Measurements from ENCODE around the gene NARF.

DNA sequence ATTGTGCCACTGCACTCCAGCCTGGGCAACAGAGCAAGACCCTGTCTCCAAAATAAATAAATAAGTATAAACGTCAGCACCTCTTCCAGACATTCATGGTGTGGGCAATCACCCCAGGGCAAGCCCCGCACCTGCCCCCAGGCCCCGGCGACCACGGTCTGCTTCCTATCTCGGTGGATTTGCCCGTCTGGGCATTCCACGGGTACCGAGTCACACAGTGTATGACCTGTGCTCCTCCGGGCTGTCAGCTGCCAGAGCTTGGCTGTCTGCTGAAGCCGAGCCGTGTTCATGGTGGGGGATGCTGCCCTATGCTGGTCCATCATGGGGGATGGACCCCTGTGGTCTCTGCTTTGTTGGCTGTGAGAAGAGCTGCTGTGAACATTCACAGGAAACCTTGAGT, 23.4 kb upstream of the NARF start:
- TF ChIP-seq, protein P1, sequence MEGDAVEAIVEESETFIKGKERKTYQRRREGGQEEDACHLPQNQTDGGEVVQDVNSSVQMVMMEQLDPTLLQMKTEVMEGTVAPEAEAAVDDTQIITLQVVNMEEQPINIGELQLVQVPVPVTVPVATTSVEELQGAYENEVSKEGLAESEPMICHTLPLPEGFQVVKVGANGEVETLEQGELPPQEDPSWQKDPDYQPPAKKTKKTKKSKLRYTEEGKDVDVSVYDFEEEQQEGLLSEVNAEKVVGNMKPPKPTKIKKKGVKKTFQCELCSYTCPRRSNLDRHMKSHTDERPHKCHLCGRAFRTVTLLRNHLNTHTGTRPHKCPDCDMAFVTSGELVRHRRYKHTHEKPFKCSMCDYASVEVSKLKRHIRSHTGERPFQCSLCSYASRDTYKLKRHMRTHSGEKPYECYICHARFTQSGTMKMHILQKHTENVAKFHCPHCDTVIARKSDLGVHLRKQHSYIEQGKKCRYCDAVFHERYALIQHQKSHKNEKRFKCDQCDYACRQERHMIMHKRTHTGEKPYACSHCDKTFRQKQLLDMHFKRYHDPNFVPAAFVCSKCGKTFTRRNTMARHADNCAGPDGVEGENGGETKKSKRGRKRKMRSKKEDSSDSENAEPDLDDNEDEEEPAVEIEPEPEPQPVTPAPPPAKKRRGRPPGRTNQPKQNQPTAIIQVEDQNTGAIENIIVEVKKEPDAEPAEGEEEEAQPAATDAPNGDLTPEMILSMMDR (IDR thresholded peaks at IDR 0.05), result no peak
- no peak for TF ChIP-seq EP300 (IDR thresholded peaks at IDR 0.05)
